Fibroblast of lung (primary cell): ENCODE data around the gene ACTR1A. TPM values are rescaled to one million over a fixed set of nuclear protein-coding genes. Genes with fewer than 3 reads are reported as not detected.

Experiments used
- DNase-seq, 2 donors: peaks; one replicate each; pipeline versions ENCODE4 v3.0.0 to v3.0.0-alpha.2; 2010; ENCODE audit warnings: low read depth in 2 of 2
- H2AFZ ChIP-seq: 2 replicates; pipeline ENCODE4 v1.5.1; 2012; ENCODE audit warnings: low read length, control low read depth, inconsistent platforms
- H3K27ac ChIP-seq: 2 replicates; pipeline ENCODE4 v1.5.1; 2011; ENCODE audit warnings: low read length, control low read depth; ENCODE audit not compliant: insufficient read depth
- H3K27me3 ChIP-seq: 2 replicates; pipeline ENCODE4 v1.5.1; 2011; ENCODE audit warnings: mild to moderate bottlenecking, low read length; ENCODE audit not compliant: control insufficient read depth, insufficient read depth
- H3K36me3 ChIP-seq: 2 replicates; pipeline ENCODE4 v1.5.1; 2011; ENCODE audit warnings: low read length; ENCODE audit not compliant: control insufficient read depth, insufficient read depth
- H3K4me1 ChIP-seq: 2 replicates; pipeline ENCODE4 v1.5.1; 2011; ENCODE audit warnings: low read length; ENCODE audit not compliant: control insufficient read depth, insufficient read depth; ENCODE audit errors: extremely low read depth
- H3K4me2 ChIP-seq: 2 replicates; pipeline ENCODE4 v1.5.1; 2011; ENCODE audit warnings: low read length, control low read depth; ENCODE audit not compliant: insufficient read depth; ENCODE audit errors: extremely low read depth
- H3K4me3 ChIP-seq, 4 experiments: fragments of 200-600 bp in 1 of 4; sonication (generic) in 1 of 4; replicated peaks in 1 of 4; 2 replicates each; pipeline ENCODE4 v1.5.1; 2011 to 2016; ENCODE audit warnings: low read length in 4 of 4, low read depth in 3 of 4, mild to moderate bottlenecking in 3 of 4, control low read depth in 2 of 4, inconsistent platforms in 1 of 4, mixed read lengths in 1 of 4; ENCODE audit not compliant: insufficient read depth in 1 of 4; ENCODE audit errors: control extremely low read depth in 1 of 4
- H3K79me2 ChIP-seq: 2 replicates; pipeline ENCODE4 v1.5.1; 2012; ENCODE audit warnings: mild to moderate bottlenecking, low read length, inconsistent platforms; ENCODE audit not compliant: control insufficient read depth, insufficient read depth
- H3K9ac ChIP-seq: 2 replicates; pipeline ENCODE4 v1.5.1; 2011; ENCODE audit warnings: mild to moderate bottlenecking, low read length, control low read depth; ENCODE audit not compliant: insufficient read depth
- H3K9me3 ChIP-seq: 2 replicates; pipeline ENCODE4 v1.5.1; 2012; ENCODE audit warnings: low read depth, low read length; ENCODE audit not compliant: control insufficient read depth, insufficient read depth
- H4K20me1 ChIP-seq: 2 replicates; pipeline ENCODE4 v1.5.1; 2011; ENCODE audit warnings: low read length; ENCODE audit not compliant: control insufficient read depth, insufficient read depth; ENCODE audit errors: extremely low read depth
- CTCF ChIP-seq, 2 donors: IDR thresholded peaks in 1 of 2; conservative IDR thresholded peaks in 1 of 2; 1 replicate in 1 of 2; 2 replicates in 1 of 2; pipeline ENCODE4 v1.5.1; 2011 to 2012; ENCODE audit warnings: low read length in 2 of 2, control low read depth in 1 of 2, inconsistent platforms in 1 of 2, low read depth in 1 of 2, mild to moderate bottlenecking in 1 of 2
- EZH2 ChIP-seq: IDR thresholded peaks from 2 replicates; pipeline ENCODE4 v1.5.1; 2012; ENCODE audit warnings: low read length, control low read depth, mild to moderate bottlenecking; ENCODE audit errors: missing control alignments
- polyA plus RNA-seq, 2 donors: library from polyadenylated mRNA; depleted of rRNA in 1 of 2; stranded (reverse) in 1 of 2; unstranded in 1 of 2; fragments of >200 nt; gene quantifications; 2 replicates each; pipeline ENCODE4 v1.2.1, GENCODE V29; 2011 to 2012; ENCODE audit warnings: missing spikeins in 1 of 2
- total RNA-seq: library from RNA; depleted of rRNA; stranded (reverse); fragments of >200 nt; gene quantifications from 2 replicates; pipeline ENCODE4 v1.2.1, GENCODE V29; 2014

The ACTR1A gene
- total and polyA plus RNA-seq, 2 donors (not counting 1 experiment from before 2014, with no cell fraction given), result 125 to 128 TPM

DNA sequence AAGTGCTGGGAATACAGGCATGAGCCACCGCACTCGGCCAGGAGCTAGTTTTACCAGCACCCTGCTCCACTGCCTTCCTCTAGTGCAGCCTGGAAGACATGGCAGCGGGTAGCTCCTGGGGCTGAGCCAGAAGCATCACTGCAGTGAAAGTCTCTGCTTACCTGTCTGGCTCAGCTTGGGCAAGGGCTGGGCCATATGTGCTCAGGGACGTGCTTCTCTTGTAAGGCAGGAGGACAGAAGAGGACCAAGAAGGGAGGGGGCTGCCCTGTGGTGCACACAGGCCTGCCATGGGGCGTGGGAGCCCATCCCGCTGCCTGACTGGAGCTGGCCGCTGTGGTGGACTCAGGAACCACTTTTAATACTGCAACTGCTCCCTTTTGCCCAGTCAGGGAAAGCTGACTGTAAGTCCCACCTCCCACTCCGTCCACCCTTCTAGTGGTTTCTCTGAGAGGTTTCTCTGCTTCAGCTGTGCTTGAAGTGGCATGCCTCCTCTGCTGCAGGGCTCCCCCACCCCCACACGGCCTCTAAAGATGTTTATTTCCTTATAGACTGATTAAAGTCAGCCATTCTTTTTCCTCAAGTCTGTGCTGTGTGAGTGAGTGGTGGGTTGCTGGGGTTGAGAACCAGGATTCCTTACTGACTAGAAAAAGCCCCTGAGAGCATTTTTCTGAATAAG lies 25.9 kb downstream of the ACTR1A start:
- Histone ChIP-seq H3K9me3 (no peaks in the 10 kb centered on the region), H3K27me3 (no peaks in the 10 kb centered on the region), H3K36me3 (peaks cover 9% of the 10 kb centered on the region), H3K4me3 (no peak overlapping the region), H3K9ac (no peak overlapping the region), H4K20me1 (no peaks in the 10 kb centered on the region), H3K27ac (no peak overlapping the region), H3K4me1 (no peaks in the 10 kb centered on the region), H3K4me2 (no peak overlapping the region), H2AFZ (no peak overlapping the region), H3K79me2 (no peaks in the 10 kb centered on the region)
- TF ChIP-seq EZH2 (no peak), CTCF (conservative IDR thresholded peaks at IDR 0.05 in 1 of 2, IDR thresholded peaks at IDR 0.05 in 1 of 2; ENCODE audit: low read depth in 1 of 2, low read length in 2 of 2) (no peak)
- peak in 1 of 2 donors; percentile 31 for DNase-seq

DNA sequence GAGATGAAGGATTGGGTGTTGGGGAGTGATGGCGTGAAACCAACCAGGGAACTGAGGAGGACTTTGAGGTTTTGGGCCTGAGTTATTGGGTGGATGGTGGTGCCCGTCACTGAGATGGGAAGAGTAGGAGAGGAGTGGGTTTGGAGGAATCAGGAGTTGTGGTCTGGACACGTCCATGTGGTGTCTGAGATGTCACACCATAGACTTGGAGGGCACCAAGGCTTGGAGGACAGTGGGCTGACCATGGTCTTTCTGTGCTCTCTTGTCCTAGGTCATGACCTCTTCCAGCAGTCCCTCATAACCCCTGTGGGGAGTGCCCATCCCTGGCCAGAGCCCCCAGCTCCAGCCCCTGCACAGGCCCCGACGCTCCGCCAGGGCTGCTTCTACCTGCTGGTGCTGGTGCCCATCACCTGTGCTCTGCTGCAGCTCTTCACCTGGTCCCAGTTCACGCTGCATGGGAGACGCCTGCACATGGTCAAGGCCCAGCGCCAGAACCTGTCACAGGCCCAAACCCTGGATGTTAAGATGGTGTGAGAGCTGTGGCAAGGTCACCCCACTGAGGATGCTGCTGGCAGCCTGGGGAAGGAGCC lies 27.0 kb downstream of the ACTR1A start:
- Histone ChIP-seq H3K4me3 (no peak overlapping the region), H3K27ac (no peak overlapping the region), H3K9me3 (no peaks in the 10 kb centered on the region), H3K4me2 (no peak overlapping the region), H3K27me3 (no peaks in the 10 kb centered on the region), H3K79me2 (no peaks in the 10 kb centered on the region), H3K9ac (no peak overlapping the region), H3K4me1 (no peaks in the 10 kb centered on the region), H4K20me1 (no peaks in the 10 kb centered on the region), H3K36me3 (peaks cover 5% of the 10 kb centered on the region), H2AFZ (no peak overlapping the region)
- TF ChIP-seq EZH2 (no peak), CTCF (conservative IDR thresholded peaks at IDR 0.05 in 1 of 2, IDR thresholded peaks at IDR 0.05 in 1 of 2; ENCODE audit: low read depth in 1 of 2, low read length in 2 of 2) (no peak)
- no peak for DNase-seq

DNA sequence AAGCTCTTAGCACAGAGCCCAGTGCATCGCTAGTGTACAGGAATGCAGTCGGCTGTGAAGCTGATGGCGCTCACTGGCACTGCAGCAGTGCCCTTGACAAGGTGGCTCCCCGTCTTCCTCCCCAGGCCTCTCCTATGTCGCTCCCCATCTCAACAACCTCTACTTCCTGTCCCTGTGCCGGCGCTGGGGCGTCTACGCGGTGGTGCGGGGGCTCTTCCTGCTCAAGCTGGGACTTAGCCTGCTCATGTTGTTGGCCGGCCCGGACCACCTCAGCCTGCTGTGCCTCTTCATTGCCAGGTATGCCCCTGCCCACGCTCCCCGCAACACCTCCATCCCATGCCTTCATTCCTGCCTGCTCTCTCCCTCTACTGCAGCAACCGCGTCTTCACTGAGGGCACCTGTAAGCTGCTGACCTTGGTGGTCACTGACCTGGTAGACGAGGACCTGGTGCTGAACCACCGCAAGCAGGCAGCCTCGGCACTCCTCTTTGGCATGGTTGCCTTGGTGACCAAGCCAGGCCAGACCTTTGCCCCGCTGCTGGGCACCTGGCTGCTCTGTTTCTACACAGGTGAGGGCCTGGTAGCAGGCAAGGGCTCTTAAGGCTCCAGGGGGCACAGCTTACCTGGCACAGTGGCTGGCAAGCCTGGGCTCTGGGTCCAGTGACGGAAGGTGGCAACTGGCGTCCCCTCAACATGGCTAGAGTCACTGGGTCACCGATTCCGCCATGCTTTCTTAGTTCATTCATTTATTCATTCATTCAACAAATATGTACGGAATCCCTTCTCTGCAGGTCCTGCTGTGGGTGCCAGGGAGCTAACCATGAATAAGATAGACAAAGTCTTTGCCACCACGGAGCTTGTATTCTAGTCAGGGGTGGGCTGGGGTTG lies 28.8 kb downstream of the ACTR1A start:
- Histone ChIP-seq H3K4me2 (no peak overlapping the region), H3K79me2 (no peaks in the 10 kb centered on the region), H3K27me3 (no peaks in the 10 kb centered on the region), H3K4me1 (peaks cover 2% of the 10 kb centered on the region), H3K4me3 (no peak overlapping the region), H3K36me3 (no peaks in the 10 kb centered on the region), H3K9ac (no peak overlapping the region), H3K27ac (no peak overlapping the region), H2AFZ (no peak overlapping the region), H3K9me3 (no peaks in the 10 kb centered on the region), H4K20me1 (no peaks in the 10 kb centered on the region)
- TF ChIP-seq CTCF (conservative IDR thresholded peaks at IDR 0.05 in 1 of 2, IDR thresholded peaks at IDR 0.05 in 1 of 2; ENCODE audit: low read depth in 1 of 2, low read length in 2 of 2) (no peak), EZH2 (no peak)
- no peak for DNase-seq
